ENCODE data around the gene ENTPD8.

- TF ChIP-seq CTCF (IDR thresholded peaks at IDR 0.05; ENCODE audit: poor library complexity) (no peak), EZH2phosphoT487 (IDR thresholded peaks at IDR 0.05; ENCODE audit: low read depth, severe bottlenecking, unreplicated experiment) (no peak), EZH2 (IDR thresholded peaks at IDR 0.05; ENCODE audit: borderline replicate concordance) (no peak)
These were observed 6.4 kb downstream of the ENTPD8 start for GRCh38 chr9:137434498-137435380.

All from hepatocyte (in vitro differentiated cells).